Measurements from ENCODE around the gene DOCK1. TPM values are rescaled to one million over a fixed set of nuclear protein-coding genes. Genes with fewer than 3 reads are reported as not detected.

Gene DOCK1
- total RNA-seq, 1 donor: 0.42 TPM

- Histone ChIP-seq H3K27me3 (ENCODE audit: insufficient read depth, low read length) (peaks cover 28% of the 10 kb centered on the region), H3K4me1 (ENCODE audit: insufficient read depth, low read length) (no peaks in the 10 kb centered on the region), H3K9me3 (ENCODE audit: low read depth, low read length) (no peaks in the 10 kb centered on the region), H3K4me3 (ENCODE audit: low read length) (no peak overlapping the region)
These were observed 285.2 kb downstream of the DOCK1 start for GRCh38 chr10:127190427-127190826.

GRCh38 chr10:127193125-127193524 is 287.9 kb downstream of the DOCK1 start:
- Histone ChIP-seq H3K27me3 (ENCODE audit: insufficient read depth, low read length) (peaks cover 43% of the 10 kb centered on the region), H3K9me3 (ENCODE audit: low read depth, low read length) (no peaks in the 10 kb centered on the region), H3K4me1 (ENCODE audit: insufficient read depth, low read length) (no peaks in the 10 kb centered on the region), H3K4me3 (ENCODE audit: low read length) (no peak overlapping the region)

GRCh38 chr10:127194111-127194510 is 288.9 kb downstream of the DOCK1 start:
- peaks cover 50% of the 10 kb centered on the region for H3K27me3 ChIP-seq (ENCODE audit: insufficient read depth, low read length)
- H3K4me3 ChIP-seq (ENCODE audit: low read length): no peak overlapping the region
- H3K9me3 ChIP-seq (ENCODE audit: low read depth, low read length): no peaks in the 10 kb centered on the region
- no peaks in the 10 kb centered on the region for H3K4me1 ChIP-seq (ENCODE audit: insufficient read depth, low read length)

GRCh38 chr10:127194599-127194998 is 289.4 kb downstream of the DOCK1 start:
- H3K27me3 ChIP-seq (ENCODE audit: insufficient read depth, low read length): peaks cover 50% of the 10 kb centered on the region

GRCh38 chr10:127195041-127195506 is 289.8 kb downstream of the DOCK1 start:
- Histone ChIP-seq H3K4me3 (ENCODE audit: low read length) (no peak overlapping the region), H3K4me1 (ENCODE audit: insufficient read depth, low read length) (no peaks in the 10 kb centered on the region), H3K9me3 (ENCODE audit: low read depth, low read length) (no peaks in the 10 kb centered on the region), H3K27me3 (ENCODE audit: insufficient read depth, low read length) (peaks cover 50% of the 10 kb centered on the region)

More at GRCh38 chr10:127194599-127194998, 289.4 kb downstream of the DOCK1 start:
- no peaks in the 10 kb centered on the region for H3K4me1 ChIP-seq (ENCODE audit: insufficient read depth, low read length)
- no peak overlapping the region for H3K4me3 ChIP-seq (ENCODE audit: low read length)
- H3K9me3 ChIP-seq (ENCODE audit: low read depth, low read length): no peaks in the 10 kb centered on the region

GRCh38 chr10:127195571-127196281 is 290.5 kb downstream of the DOCK1 start:
- Histone ChIP-seq H3K27me3 (ENCODE audit: insufficient read depth, low read length) (peaks cover 50% of the 10 kb centered on the region), H3K9me3 (ENCODE audit: low read depth, low read length) (no peaks in the 10 kb centered on the region), H3K4me1 (ENCODE audit: insufficient read depth, low read length) (no peaks in the 10 kb centered on the region), H3K4me3 (ENCODE audit: low read length) (no peak overlapping the region)

- H3K4me3 ChIP-seq (ENCODE audit: low read length): no peak within 1 kb of the TSS
- no peaks in the 10 kb centered on the region for H3K9me3 ChIP-seq (ENCODE audit: low read depth, low read length)
- no peaks in the 10 kb centered on the region for H3K4me1 ChIP-seq (ENCODE audit: insufficient read depth, low read length)
- peaks cover 50% of the 10 kb centered on the region for H3K27me3 ChIP-seq (ENCODE audit: insufficient read depth, low read length)
These were observed 291.3 kb downstream of the DOCK1 start, which contains the start of gene INSYN2A for GRCh38 chr10:127196282-127197153. Gene INSYN2A, minus strand, starts transcription at chr10:127196591. Its CDS starts 20,196 bp downstream, at chr10:127176395.

- Histone ChIP-seq H3K9me3 (ENCODE audit: low read depth, low read length) (no peaks in the 10 kb centered on the region), H3K4me1 (ENCODE audit: insufficient read depth, low read length) (no peaks in the 10 kb centered on the region), H3K27me3 (ENCODE audit: insufficient read depth, low read length) (peaks cover 50% of the 10 kb centered on the region), H3K4me3 (ENCODE audit: low read length) (no peak overlapping the region)
These were observed 291.9 kb downstream of the DOCK1 start for GRCh38 chr10:127197154-127197432.

GRCh38 chr10:127198307-127198706 is 293.1 kb downstream of the DOCK1 start:
- Histone ChIP-seq H3K4me3 (ENCODE audit: low read length) (no peak overlapping the region), H3K9me3 (ENCODE audit: low read depth, low read length) (no peaks in the 10 kb centered on the region), H3K27me3 (ENCODE audit: insufficient read depth, low read length) (peaks cover 43% of the 10 kb centered on the region), H3K4me1 (ENCODE audit: insufficient read depth, low read length) (no peaks in the 10 kb centered on the region)

GRCh38 chr10:127198721-127199120 is 293.5 kb downstream of the DOCK1 start:
- no peaks in the 10 kb centered on the region for H3K9me3 ChIP-seq (ENCODE audit: low read depth, low read length)
- peaks cover 39% of the 10 kb centered on the region for H3K27me3 ChIP-seq (ENCODE audit: insufficient read depth, low read length)
- no peaks in the 10 kb centered on the region for H3K4me1 ChIP-seq (ENCODE audit: insufficient read depth, low read length)
- H3K4me3 ChIP-seq (ENCODE audit: low read length): no peak overlapping the region

- Histone ChIP-seq H3K4me3 (ENCODE audit: low read length) (no peak overlapping the region), H3K27me3 (ENCODE audit: insufficient read depth, low read length) (peaks cover 22% of the 10 kb centered on the region), H3K9me3 (ENCODE audit: low read depth, low read length) (no peaks in the 10 kb centered on the region), H3K4me1 (ENCODE audit: insufficient read depth, low read length) (no peaks in the 10 kb centered on the region)
These were observed 295.4 kb downstream of the DOCK1 start for GRCh38 chr10:127200646-127201045.

GRCh38 chr10:127203067-127203466 is 297.8 kb downstream of the DOCK1 start:
- Histone ChIP-seq H3K4me1 (ENCODE audit: insufficient read depth, low read length) (no peaks in the 10 kb centered on the region), H3K9me3 (ENCODE audit: low read depth, low read length) (no peaks in the 10 kb centered on the region), H3K4me3 (ENCODE audit: low read length) (no peak overlapping the region), H3K27me3 (ENCODE audit: insufficient read depth, low read length) (peaks cover 8% of the 10 kb centered on the region)

- Histone ChIP-seq H3K4me1 (ENCODE audit: insufficient read depth, low read length) (no peaks in the 10 kb centered on the region), H3K27me3 (ENCODE audit: insufficient read depth, low read length) (no peaks in the 10 kb centered on the region), H3K9me3 (ENCODE audit: low read depth, low read length) (no peaks in the 10 kb centered on the region), H3K4me3 (ENCODE audit: low read length) (no peak overlapping the region)
These were observed 301.9 kb downstream of the DOCK1 start for GRCh38 chr10:127207081-127207480.

GRCh38 chr10:127210936-127211466 is 305.8 kb downstream of the DOCK1 start:
- no peaks in the 10 kb centered on the region for H3K4me1 ChIP-seq (ENCODE audit: insufficient read depth, low read length)

GRCh38 chr10:127215866-127216265 is 310.6 kb downstream of the DOCK1 start:
- no peaks in the 10 kb centered on the region for H3K9me3 ChIP-seq (ENCODE audit: low read depth, low read length)
- no peaks in the 10 kb centered on the region for H3K27me3 ChIP-seq (ENCODE audit: insufficient read depth, low read length)
- no peaks in the 10 kb centered on the region for H3K4me1 ChIP-seq (ENCODE audit: insufficient read depth, low read length)
- H3K4me3 ChIP-seq (ENCODE audit: low read length): no peak overlapping the region

More at GRCh38 chr10:127210936-127211466, 305.8 kb downstream of the DOCK1 start:
- no peaks in the 10 kb centered on the region for H3K9me3 ChIP-seq (ENCODE audit: low read depth, low read length)
- no peak overlapping the region for H3K4me3 ChIP-seq (ENCODE audit: low read length)
- no peaks in the 10 kb centered on the region for H3K27me3 ChIP-seq (ENCODE audit: insufficient read depth, low read length)

Measured in mononuclear cell (primary cell).